ENCODE results near the gene SYT7. TPM values are rescaled to one million over a fixed set of nuclear protein-coding genes. Genes with fewer than 3 reads are reported as not detected.

Gene SYT7
- total RNA-seq, 1 donor from 2014 or later = 1.3 TPM

DNA sequence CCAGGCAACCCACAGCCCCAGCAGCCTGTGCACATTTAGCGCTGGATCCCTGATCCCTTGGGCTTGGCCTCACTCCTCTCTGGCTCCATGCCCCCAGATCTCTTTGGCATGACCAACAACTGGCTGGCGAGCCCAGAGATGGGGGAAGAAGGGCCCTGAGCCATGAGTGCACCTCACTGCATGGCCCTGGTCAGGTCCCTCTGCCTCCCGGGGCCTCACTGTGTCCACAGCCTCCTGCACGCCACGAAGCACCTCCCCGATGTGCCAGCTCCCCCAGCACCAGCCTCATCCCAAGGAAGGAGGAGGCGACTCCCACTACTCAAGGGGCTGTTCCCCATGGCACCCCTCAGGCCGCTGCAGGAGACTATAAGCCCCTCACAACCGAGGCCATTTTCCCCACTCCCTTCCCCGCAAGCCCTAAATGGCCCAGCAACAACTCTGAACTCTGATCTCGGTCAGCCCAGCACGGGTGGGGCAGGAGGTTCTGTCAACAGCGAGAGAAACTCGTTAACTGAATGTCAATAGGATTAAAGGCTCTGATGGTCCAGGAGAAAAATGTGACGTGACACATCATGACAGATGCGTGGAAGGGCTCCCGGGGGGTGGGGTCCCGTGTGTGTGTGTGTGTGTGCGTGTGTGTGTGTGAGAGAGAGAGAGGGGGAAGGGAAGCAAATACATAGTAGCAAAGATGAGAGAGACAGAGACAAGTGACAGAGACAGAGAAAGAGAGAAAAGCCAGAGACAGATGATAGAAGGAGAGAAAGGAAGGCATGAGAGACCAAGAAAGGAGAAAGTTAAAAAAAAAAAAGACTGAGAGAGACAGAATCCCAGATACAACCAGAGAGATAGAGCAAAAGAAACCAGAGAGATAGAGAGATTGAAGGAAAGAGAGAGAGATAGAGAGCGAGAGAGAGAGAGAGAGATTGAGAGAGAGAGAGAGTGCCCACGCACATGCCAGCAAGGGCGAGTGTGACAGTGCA lies 28.4 kb upstream of the SYT7 start:
- no peak for DNase-seq (ENCODE audit: extremely low read depth, low read depth, low spot score)

GRCh38 chr11:61607920-61608599 lies 27.2 kb upstream of the SYT7 start:
- no peak for DNase-seq (ENCODE audit: extremely low read depth, low read depth, low spot score)

- no peak for DNase-seq (ENCODE audit: extremely low read depth, low read depth, low spot score)
These were observed 26.6 kb upstream of the SYT7 start for GRCh38 chr11:61607426-61607825.

- no peak for DNase-seq (ENCODE audit: extremely low read depth, low read depth, low spot score)
These were observed 22.8 kb upstream of the SYT7 start for GRCh38 chr11:61603667-61604066.

DNA sequence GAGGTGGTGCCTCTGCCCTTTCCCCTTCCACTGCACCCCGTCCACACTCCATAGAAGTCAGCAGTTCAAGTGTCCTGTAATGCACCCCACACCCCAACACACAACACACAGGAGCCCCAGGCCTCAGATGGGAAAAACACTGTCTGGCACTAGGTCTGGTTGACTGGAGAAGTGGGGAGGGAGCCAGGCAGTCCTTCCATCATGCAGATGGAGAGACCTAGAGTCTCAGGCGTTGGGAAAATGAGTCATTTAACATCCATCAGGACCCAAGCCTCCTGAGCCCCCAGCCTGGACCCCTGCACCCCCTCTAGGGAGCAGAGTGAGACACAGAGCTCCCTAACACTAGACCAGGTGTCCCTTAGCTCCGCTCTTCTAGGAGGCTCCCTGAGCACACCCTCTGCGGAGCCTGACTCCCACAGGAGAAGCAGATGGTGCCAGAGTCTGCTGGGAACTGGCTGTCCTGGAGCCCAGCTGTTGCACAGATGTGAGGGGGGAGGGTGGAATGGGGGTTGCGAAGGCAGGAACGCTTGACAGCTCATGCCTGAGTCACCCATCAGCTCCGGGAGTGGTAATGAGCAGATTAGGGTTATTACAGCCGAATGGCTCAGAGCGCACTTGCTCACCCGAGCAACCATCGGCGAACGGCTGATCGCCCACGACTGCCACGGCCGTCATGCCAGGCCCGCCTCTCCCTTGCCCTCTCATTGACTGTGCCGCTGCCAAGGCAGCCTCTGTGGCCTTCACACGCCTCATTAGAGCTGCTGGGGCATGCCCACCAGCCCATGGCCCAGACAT lies 22.1 kb upstream of the SYT7 start:
- no peak for DNase-seq (ENCODE audit: extremely low read depth, low read depth, low spot score)

DNA sequence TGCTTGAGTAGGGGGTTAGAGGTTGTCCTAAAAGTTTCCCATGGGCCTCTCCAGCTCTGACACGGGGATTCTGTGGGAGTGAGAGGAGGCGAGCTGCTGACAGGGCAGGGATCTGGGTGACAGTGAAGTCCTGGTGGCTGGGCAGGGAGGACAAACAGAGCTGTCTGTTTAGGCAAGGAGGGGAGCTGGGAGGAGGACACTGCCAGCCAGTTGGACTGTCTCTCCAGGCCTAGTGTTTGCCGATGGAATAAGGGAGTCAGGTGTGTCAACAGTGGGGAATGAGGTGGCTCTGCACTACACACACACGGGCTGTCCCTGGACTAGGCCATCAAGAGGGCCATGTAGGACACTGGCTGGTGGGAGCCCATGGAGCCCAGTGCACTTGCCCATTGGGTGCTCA lies 20.6 kb upstream of the SYT7 start:
- no peak for DNase-seq (ENCODE audit: extremely low read depth, low read depth, low spot score)

- no peak for DNase-seq (ENCODE audit: extremely low read depth, low read depth, low spot score)
These were observed 19.3 kb upstream of the SYT7 start for GRCh38 chr11:61599968-61600710.

DNA sequence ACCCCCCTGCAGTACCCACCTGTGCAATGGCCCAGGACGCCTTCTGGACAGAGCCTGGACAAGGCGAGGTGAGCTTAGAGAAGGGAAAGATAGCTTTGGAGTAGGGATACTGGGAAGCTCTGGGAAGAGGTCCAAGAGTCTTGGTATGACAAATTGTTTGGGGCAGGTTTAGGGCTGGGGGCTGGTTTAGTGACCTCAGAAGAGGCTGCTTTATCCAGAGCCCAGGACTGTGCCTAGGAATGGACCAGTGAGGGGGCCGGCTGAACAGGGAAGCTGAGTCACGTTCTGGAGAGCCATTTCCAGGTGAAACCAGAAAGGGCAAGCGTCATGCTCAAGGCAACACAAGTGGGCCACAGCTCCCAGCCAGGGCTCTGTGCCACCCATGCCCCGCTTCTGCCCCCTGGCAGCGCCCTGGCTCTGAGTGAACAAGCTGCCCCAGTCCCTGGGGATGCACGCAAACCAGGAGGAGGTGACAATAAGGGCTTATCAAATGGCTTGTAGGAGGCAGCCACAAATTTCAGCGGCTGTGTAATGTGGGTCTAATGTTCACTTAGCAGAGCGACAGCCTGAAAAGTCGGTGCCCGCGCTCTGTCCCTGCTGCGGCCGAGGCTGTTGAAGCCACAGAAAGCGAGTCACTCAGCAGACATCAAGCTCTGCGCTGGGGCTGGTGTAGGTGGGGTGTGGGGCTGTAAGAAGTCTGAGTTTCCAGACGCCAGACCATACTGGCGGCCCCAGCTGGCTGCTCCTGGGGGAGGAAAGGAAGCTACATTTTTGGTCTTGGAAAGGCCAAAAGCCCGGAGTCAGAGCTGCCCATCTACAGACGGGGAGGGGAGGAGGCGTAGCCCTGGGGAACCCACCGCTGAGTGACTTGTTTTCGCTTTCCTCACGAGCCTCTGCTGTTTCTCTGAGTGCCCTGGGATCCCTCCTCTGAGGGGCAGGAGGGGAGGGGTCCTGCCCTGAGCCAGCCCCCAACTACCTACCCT lies 18.3 kb upstream of the SYT7 start:
- DNase-seq (ENCODE audit: extremely low read depth, low read depth, low spot score) = no peak

DNA sequence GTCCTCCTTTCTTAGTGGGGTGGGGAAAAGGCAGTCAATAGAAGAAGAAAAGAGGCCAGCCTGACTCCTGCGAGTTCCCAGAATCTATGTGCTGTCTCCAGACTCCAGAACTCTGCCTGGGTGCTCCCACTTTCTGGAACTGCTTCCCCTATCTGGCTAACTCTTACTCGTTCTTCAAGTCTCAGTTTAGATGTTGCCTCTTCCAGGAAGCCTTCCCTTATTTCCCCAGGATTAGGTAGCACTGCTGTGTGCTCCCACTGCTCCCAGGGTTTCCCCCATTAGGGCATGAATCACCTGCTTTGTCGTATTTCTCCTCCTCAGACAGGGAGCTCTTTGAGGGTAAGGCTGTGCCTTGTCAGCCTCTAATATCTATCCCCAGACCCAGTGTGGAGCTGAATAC lies 17.5 kb upstream of the SYT7 start:
- no peak for DNase-seq (ENCODE audit: extremely low read depth, low read depth, low spot score)

- DNase-seq (ENCODE audit: extremely low read depth, low read depth, low spot score) = no peak
These were observed 16.1 kb upstream of the SYT7 start for GRCh38 chr11:61596990-61597389.

- no peak for DNase-seq (ENCODE audit: extremely low read depth, low read depth, low spot score)
These were observed 15.7 kb upstream of the SYT7 start for GRCh38 chr11:61596542-61596941.

GRCh38 chr11:61594907-61595257 lies 14.0 kb upstream of the SYT7 start:
- no peak for DNase-seq (ENCODE audit: extremely low read depth, low read depth, low spot score)

DNA sequence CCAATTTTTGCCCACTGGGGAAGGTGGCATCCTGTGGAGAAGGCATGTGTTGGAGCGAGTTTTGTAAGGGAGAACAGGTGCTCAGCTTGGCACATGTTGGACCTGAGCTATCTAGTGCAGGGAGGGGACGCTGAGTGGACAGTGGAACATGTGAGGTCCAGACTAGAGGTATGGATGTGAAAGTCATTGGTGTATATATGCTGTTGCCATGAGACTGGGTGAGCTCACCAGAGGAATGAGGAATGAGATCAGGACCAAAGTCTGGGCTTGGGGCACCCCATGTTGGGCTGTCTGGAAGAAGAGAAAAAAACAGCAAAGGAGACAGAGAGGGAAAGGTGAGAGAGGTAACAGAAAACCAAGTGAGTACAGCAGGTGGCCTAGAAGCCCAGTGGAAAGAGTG lies 12.3 kb upstream of the SYT7 start:
- no peak for DNase-seq (ENCODE audit: extremely low read depth, low read depth, low spot score)

DNA sequence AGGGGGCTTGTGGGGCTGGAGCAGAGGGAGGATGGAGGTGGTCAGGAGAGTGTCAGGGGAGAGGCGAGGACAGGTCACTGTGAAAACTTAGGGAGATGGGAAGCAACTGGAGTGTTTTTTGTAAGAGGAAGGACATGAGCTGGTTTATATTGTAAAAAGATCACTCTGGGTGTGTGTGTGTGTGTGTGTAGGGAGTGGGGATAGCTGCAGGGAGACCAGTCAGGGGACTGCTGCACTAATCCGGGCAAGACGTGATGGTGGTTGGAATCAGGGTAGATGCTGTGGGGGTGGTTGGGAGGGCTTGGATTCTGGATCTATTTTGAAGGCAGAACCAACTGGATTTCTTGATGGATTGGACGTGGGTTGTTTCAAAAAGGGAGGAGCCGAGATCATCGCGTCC lies 11.3 kb upstream of the SYT7 start:
- DNase-seq (ENCODE audit: extremely low read depth, low read depth, low spot score) = no peak

GRCh38 chr11:61589961-61590360 lies 9.1 kb upstream of the SYT7 start:
- DNase-seq (ENCODE audit: extremely low read depth, low read depth, low spot score) = no peak

DNA sequence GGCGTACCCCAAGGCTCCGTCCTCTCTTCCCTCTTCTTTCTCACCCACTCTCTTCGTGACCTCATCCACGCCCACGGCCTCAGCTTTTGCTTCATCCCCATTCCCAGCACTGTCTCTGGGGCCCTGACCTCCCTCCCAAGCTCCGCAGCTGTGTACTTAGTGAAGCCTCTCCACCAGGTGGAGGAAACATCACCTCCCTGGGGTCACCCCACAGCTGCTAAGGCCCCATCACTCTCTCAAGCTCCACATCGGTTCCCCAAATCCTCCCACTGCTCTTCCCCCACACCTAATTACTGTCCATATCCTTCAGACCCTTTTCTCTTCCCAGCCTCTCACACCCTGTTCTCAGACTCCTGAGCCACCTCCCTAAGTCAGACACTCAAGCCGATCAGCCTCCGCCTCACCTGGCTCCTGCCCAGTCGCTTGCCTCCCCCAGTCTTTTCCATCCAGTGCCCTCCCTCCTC lies 7.9 kb upstream of the SYT7 start:
- no peak for DNase-seq (ENCODE audit: extremely low read depth, low read depth, low spot score)

DNA sequence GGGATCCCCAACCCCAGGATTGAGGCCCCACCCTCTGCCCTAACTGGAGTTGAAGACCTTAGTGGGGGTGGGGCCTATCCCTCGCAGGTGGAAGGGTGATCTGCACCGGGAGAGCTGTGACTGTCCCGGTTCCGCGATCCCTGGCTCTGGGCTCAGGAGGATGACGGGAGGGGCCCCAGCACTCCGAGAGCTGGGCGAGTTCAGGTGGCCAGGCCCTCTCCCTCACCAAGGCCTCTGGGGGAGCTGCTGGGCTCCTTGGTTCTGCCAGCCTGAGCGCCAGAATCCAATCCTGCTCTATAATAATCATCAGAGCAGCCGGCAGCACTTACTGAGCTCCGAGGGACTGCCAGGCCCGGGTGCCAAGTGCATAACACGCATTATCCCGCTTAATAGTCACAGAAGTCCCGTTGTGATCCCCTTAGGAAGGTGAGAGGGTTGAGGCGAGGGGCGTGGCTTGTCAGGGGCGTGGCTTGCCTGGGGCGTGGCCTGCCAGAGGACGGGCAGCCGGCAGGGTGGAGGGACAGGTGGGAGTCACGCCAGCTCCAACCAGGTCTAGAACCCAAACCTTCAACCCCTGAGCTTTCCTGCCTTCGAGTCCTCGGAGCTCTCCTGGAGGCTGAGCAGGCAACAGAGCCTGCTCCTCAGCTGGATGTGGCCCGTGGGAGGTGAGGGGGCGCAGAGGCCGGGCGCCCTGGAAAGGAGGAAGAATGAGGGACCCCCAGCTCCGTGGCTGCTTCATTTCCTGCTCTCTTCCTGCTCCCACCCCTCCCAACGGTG lies 7.3 kb upstream of the SYT7 start:
- DNase-seq (ENCODE audit: extremely low read depth, low read depth, low spot score) = no peak

- no peak for DNase-seq (ENCODE audit: extremely low read depth, low read depth, low spot score)
These were observed 6.7 kb upstream of the SYT7 start for GRCh38 chr11:61587541-61587941.

Measured in glomerular endothelial cell (primary cell).